GM10266 (cell line): Measurements from ENCODE around the gene DYNC2H1.
A peak's percentile ranks its signal among the peaks of the same experiment; 100 is the strongest.

Source experiments
- DNase-seq: peaks from one replicate; pipeline ENCODE4 v3.0.0; 2012; ENCODE audit errors: extremely low spot score
- TF ChIP-seq, protein P1 (sequence below): IDR thresholded peaks from 2 replicates; pipeline ENCODE4 v1.5.1; 2012; ENCODE audit warnings: mild to moderate bottlenecking, low read depth; ENCODE audit not compliant: control insufficient read depth, insufficient read depth; ENCODE audit errors: missing control alignments

DYNC2H1 gene

DNA sequence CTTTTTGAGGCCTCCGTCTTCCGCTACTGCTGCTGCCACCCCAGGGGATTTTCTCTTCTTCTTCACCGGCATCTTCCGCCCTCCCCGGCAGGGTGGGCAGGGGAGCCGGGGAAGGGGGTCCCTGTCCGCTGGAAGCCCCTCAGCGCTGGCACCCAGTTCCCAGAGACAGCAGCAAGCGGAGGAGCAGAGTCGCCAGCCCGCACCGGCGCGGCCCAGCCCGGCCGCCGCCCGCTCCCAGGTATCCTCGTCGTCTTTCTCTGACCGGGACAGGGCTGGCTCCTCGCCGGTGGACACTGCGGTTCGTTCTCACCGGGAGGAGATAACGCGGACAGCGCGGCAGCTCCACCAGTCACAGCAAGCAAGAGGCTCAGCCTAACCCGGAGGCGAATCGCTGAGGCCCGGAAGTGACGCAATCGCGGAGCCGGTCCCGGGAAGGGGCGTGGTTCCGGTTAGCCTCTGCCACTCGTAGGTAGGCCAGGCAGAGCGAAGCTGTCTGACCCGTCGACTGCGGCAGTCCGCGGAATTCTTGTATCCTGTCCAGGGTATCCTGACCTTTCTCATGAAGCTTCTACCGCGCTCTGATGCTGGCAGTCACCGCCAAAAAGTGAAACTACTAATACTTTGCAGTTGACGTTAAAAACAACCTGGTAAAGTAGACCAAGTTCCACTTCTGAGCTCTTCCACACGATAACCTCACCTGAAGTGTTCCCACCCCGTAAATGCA lies 17.3 kb upstream of the DYNC2H1 start, which contains the start of gene DCUN1D5:
DCUN1D5 (minus strand) TSS at position 360 of the 724 bp plus-strand sequence; CDS start at position 72, 288 bp downstream.
- TF ChIP-seq, protein P1, sequence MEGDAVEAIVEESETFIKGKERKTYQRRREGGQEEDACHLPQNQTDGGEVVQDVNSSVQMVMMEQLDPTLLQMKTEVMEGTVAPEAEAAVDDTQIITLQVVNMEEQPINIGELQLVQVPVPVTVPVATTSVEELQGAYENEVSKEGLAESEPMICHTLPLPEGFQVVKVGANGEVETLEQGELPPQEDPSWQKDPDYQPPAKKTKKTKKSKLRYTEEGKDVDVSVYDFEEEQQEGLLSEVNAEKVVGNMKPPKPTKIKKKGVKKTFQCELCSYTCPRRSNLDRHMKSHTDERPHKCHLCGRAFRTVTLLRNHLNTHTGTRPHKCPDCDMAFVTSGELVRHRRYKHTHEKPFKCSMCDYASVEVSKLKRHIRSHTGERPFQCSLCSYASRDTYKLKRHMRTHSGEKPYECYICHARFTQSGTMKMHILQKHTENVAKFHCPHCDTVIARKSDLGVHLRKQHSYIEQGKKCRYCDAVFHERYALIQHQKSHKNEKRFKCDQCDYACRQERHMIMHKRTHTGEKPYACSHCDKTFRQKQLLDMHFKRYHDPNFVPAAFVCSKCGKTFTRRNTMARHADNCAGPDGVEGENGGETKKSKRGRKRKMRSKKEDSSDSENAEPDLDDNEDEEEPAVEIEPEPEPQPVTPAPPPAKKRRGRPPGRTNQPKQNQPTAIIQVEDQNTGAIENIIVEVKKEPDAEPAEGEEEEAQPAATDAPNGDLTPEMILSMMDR: no peak
- DNase-seq: peak; percentile 95

DNA sequence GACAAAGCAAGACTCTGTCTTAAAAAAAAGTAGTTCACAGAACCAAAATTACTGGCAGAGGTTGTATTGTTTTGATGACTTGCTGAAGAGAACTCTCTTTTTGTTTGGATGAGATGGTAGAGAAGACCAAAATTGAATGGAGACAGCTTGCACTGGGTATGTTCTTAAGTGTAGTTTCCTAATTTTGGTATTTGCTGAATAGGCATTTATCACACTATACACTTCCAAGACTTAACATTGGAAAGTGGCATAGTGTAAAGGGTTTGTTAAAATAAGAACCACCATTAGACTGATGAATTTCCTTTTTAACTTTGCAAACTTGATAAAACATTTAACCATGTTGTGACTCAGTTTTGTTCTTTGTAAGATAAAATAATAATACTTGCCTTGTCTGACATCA lies 11.9 kb upstream of the DYNC2H1 start:
- TF ChIP-seq, protein P1: no peak

DNA sequence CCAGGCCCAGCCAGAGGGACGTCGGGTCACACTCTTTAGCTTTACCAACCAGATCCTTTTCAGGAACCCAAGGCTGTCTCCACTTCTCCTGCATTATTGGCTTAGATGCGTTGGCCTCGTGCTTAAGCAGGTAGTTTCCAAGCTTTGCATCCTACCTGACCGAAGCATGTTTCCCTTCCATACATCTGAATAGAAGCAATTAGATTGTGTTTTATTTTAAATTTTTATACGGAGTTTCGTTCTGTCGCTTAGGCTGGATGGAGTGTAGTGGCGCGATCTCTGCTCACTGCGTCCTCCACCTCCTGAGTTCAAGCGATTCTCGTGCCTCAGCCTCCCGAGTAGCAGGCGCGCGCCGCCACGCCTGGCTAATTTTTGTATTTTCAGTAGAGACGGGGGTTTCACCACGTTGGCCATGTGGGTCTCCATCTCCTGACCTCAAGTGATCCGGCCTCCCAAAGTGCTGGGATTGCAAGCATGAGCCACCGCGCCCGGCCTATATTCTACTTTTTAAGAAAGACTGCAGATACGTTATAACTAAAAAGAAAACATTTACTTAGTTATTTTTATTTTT lies 677 bp downstream of the DYNC2H1 start:
- no peak for DNase-seq
- TF ChIP-seq, protein P1: no peak

More for the DNA sequence above, 11.9 kb upstream of the DYNC2H1 start:
- no peak for DNase-seq

DNA sequence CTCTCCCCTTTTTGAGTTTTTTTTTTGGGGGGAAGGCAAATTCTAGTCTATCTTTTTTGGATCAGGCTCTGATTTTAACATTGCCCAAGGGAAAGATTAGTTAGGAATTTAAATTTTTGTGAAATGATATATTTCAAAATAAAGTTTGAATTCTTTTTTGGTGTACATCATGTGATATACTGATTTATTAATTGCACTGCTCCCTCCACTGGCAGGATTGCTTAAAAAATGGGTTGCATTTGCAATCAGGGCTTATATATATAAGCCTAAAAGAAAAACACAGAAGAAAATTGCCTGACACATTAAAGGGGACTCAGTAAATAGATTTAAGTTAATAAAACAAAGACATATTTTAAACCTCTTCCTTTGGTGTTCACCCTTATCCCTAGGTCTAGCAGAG lies 1.2 kb downstream of the DYNC2H1 start:
- TF ChIP-seq, protein P1: no peak
- no peak for DNase-seq

DNA sequence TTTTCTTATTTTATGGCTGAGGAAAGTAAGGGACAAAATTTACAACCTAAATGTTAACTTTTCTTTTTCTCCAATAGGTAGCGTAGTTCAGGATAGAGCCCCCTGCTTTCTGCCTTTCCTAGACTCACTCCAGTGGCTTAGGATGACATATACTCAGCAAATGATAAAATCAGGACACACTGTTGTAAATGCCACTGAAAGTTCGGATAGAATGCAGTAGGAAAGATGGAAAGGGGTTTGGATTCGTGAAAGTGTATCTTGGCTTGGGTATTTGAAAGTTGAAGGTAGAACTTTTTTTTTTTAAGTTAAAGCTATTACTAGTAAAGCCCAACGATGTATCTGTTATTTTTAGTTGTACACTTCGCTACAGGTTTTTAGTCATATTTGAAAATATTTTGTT lies 2.2 kb downstream of the DYNC2H1 start:
- DNase-seq: no peak

DNA sequence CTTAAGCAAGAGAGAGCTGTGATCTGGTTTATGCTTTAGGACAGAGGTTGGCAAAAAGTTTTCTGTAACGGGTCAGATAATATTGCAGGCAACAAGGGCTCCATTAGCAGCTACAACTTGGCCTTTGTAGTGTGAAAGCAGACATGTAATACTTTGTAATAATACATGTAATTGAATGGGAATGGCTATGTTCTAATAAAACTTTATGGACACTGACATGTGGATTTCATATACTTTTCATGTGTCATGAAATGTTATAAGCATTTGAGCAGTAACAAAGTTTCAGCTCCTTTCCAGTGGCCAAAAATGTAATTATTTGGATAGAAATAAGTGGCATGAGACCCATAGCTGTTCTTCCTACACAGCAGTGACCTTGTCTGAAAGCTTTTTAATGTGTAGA lies 3.1 kb downstream of the DYNC2H1 start:
- TF ChIP-seq, protein P1: no peak
- no peak for DNase-seq

More for the DNA sequence above, 2.2 kb downstream of the DYNC2H1 start:
- TF ChIP-seq, protein P1: no peak

DNA sequence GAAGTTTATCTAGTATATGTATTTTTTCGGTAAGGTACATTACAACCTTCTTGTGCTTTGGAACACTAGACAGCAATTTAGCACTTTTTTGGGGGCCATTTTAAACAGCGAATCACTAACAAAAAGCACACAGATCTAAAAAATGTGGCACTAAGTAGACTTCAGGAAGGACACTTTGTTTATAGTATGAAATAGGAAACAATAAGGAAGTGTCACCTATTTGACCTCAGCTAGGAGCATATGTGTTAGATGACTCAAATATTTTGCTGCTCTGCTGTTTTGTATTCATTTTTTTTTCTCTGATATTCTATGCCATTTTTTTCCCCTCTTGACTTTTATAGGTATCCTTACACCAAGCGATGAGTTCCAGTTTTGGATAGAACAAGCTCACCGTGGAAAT lies 5.6 kb downstream of the DYNC2H1 start:
- TF ChIP-seq, protein P1: no peak
- DNase-seq: no peak
